MM.1S (cell line): Measurements from ENCODE around the gene IGF2BP3.
"Not testable (repeated sequence)": the region's sequence is repeated elsewhere in the genome, so short reads cannot be mapped to it uniquely, and the experiment has no call there.

Source experiments
- DNase-seq: peaks from one replicate; pipeline ENCODE4 v3.0.0-alpha.2; 2015
- H2AFZ ChIP-seq: fragments of 300-600 bp; sonication (generic); 2 replicates; pipeline ENCODE4 v1.6.0; 2016; ENCODE audit warnings: antibody characterized with exemption, low read length
- H3F3A ChIP-seq: fragments of 300-600 bp; sonication (generic); 2 replicates; pipeline ENCODE4 v1.6.1; 2016; ENCODE audit warnings: mild to moderate bottlenecking, antibody characterized with exemption, low read length, moderate library complexity, mixed read lengths; ENCODE audit not compliant: insufficient read depth
- H3K27ac ChIP-seq: fragments of 300-600 bp; sonication (generic); 2 replicates; pipeline ENCODE4 v1.5.1; 2016; ENCODE audit warnings: mild to moderate bottlenecking, low read length
- H3K27me3 ChIP-seq: fragments of 300-600 bp; sonication (generic); replicated peaks from 2 replicates; pipeline ENCODE4 v1.6.0; 2016; ENCODE audit warnings: low read length; ENCODE audit not compliant: insufficient read depth
- H3K36me3 ChIP-seq: fragments of 300-600 bp; sonication (generic); replicated peaks from 2 replicates; pipeline ENCODE4 v1.6.1; 2016; ENCODE audit warnings: mild to moderate bottlenecking, low read length, mixed read lengths; ENCODE audit not compliant: insufficient read depth
- H3K4me1 ChIP-seq: fragments of 300-600 bp; sonication (generic); 2 replicates; pipeline ENCODE4 v1.6.1; 2016; ENCODE audit warnings: low read length, mixed read lengths
- H3K4me2 ChIP-seq: fragments of 300-600 bp; sonication (generic); 2 replicates; pipeline ENCODE4 v1.6.0; 2016; ENCODE audit warnings: low read depth, low read length
- H3K4me3 ChIP-seq: fragments of 300-600 bp; sonication (generic); 2 replicates; pipeline ENCODE4 v1.5.1; 2016; ENCODE audit warnings: low read length, mixed read lengths
- H3K79me2 ChIP-seq: fragments of 300-600 bp; sonication (generic); 2 replicates; pipeline ENCODE4 v1.6.1; 2016; ENCODE audit warnings: mixed run types, low read length, mixed read lengths
- H3K9ac ChIP-seq: fragments of 300-600 bp; sonication (generic); 2 replicates; pipeline ENCODE4 v1.6.1; 2016; ENCODE audit warnings: low read length, mixed read lengths
- H3K9me2 ChIP-seq: fragments of 300-600 bp; sonication (generic); replicated peaks from 2 replicates; pipeline ENCODE4 v1.6.1; 2016; ENCODE audit warnings: mild to moderate bottlenecking, low read length, mixed read lengths; ENCODE audit not compliant: insufficient read depth
- H3K9me3 ChIP-seq: fragments of 300-600 bp; sonication (generic); replicated peaks from 2 replicates; pipeline ENCODE4 v1.6.1; 2016; ENCODE audit warnings: mild to moderate bottlenecking, low read length, mixed read lengths; ENCODE audit not compliant: insufficient read depth
- H4K20me1 ChIP-seq: fragments of 300-600 bp; sonication (generic); 2 replicates; pipeline ENCODE4 v1.6.1; 2016; ENCODE audit warnings: mild to moderate bottlenecking, low read length, moderate library complexity, mixed read lengths; ENCODE audit not compliant: insufficient read depth
- EZH2 ChIP-seq: fragments of 300-600 bp; sonication (generic); optimal IDR thresholded peaks from 2 replicates; pipeline ENCODE3; 2017; ENCODE audit warnings: low read depth, mild to moderate bottlenecking, antibody characterized with exemption, low read length, mixed read lengths
- EZH2phosphoT487 ChIP-seq: fragments of 300-600 bp; sonication (generic); IDR thresholded peaks from 2 replicates; pipeline ENCODE4 v1.6.1; 2018; ENCODE audit warnings: antibody characterized with exemption, low read length
- TF ChIP-seq, protein P1 (sequence below): fragments of 300-600 bp; sonication (generic); IDR thresholded peaks from 2 replicates; pipeline ENCODE4 v1.5.1; 2016; ENCODE audit warnings: antibody characterized with exemption, low read length, mixed read lengths

IGF2BP3 gene

DNA sequence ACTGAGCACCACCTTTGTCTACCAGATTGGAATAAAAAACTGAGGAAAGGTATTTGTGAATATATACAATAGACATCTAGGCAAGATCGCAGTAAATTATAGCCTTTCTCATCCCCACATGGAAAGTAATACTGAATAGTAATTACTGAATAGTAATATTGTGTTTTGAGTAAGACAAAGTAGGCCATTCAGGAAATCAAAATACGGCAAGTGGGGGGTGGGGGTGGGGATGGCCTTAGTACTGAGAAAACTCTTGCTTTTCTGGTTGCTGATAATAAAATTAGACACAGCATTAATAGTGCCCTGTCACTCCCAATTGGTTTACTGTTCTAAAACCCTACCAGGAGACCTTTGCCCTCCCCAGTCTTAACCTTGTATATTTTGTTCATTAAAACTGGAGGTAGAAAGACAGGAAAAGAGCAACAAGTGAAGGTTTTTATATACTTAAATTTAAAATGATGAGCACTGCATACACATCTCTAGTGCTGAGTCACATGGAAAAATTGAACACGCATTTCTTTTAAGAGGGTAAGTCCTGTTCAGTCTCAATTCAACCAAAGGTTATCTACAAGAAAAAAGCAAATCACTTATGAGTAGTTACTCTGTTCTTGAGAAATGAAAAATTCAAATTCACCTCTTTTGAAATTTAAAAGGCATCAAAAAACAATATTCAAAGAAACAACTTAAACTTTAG, 65.6 kb downstream of the IGF2BP3 start:
- H3K9me2 ChIP-seq, result no peaks in the 10 kb centered on the region
- no peaks in the 10 kb centered on the region for H3K27me3 ChIP-seq
- H3K4me2 ChIP-seq, result no peak overlapping the region
- no peak overlapping the region for H2AFZ ChIP-seq
- no peak for DNase-seq
- H4K20me1 ChIP-seq, result no peaks in the 10 kb centered on the region
- no peaks in the 10 kb centered on the region for H3K4me1 ChIP-seq
- H3K27ac ChIP-seq, result no peak overlapping the region
- TF ChIP-seq, protein P1, sequence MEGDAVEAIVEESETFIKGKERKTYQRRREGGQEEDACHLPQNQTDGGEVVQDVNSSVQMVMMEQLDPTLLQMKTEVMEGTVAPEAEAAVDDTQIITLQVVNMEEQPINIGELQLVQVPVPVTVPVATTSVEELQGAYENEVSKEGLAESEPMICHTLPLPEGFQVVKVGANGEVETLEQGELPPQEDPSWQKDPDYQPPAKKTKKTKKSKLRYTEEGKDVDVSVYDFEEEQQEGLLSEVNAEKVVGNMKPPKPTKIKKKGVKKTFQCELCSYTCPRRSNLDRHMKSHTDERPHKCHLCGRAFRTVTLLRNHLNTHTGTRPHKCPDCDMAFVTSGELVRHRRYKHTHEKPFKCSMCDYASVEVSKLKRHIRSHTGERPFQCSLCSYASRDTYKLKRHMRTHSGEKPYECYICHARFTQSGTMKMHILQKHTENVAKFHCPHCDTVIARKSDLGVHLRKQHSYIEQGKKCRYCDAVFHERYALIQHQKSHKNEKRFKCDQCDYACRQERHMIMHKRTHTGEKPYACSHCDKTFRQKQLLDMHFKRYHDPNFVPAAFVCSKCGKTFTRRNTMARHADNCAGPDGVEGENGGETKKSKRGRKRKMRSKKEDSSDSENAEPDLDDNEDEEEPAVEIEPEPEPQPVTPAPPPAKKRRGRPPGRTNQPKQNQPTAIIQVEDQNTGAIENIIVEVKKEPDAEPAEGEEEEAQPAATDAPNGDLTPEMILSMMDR, result no peak
- no peak for TF ChIP-seq EZH2
- no peak for TF ChIP-seq EZH2phosphoT487
- H3K79me2 ChIP-seq, result no peaks in the 10 kb centered on the region
- no peak overlapping the region for H3K4me3 ChIP-seq
- H3K9ac ChIP-seq, result no peak overlapping the region
- no peaks in the 10 kb centered on the region for H3F3A ChIP-seq
- no peaks in the 10 kb centered on the region for H3K9me3 ChIP-seq
- no peaks in the 10 kb centered on the region for H3K36me3 ChIP-seq

GRCh38 chr7:23403970-23404369, 66.3 kb downstream of the IGF2BP3 start:
- no peaks in the 10 kb centered on the region for H4K20me1 ChIP-seq
- H3K4me2 ChIP-seq, result no peak overlapping the region
- no peak overlapping the region for H3K9ac ChIP-seq
- H3K27ac ChIP-seq, result no peak overlapping the region
- no peaks in the 10 kb centered on the region for H3K9me3 ChIP-seq
- H2AFZ ChIP-seq, result no peak overlapping the region
- H3K79me2 ChIP-seq, result no peaks in the 10 kb centered on the region
- DNase-seq, result no peak
- no peaks in the 10 kb centered on the region for H3F3A ChIP-seq
- no peaks in the 10 kb centered on the region for H3K4me1 ChIP-seq
- H3K36me3 ChIP-seq, result no peaks in the 10 kb centered on the region
- no peak overlapping the region for H3K4me3 ChIP-seq
- TF ChIP-seq, protein P1, result no peak
- TF ChIP-seq EZH2phosphoT487, result no peak
- no peak for TF ChIP-seq EZH2
- H3K9me2 ChIP-seq, result no peaks in the 10 kb centered on the region
- no peaks in the 10 kb centered on the region for H3K27me3 ChIP-seq

- not testable (repeated sequence) for H3K79me2 ChIP-seq, H3K27ac ChIP-seq
Observed at GRCh38 chr7:23398090-23398489, 72.2 kb downstream of the IGF2BP3 start.

DNA sequence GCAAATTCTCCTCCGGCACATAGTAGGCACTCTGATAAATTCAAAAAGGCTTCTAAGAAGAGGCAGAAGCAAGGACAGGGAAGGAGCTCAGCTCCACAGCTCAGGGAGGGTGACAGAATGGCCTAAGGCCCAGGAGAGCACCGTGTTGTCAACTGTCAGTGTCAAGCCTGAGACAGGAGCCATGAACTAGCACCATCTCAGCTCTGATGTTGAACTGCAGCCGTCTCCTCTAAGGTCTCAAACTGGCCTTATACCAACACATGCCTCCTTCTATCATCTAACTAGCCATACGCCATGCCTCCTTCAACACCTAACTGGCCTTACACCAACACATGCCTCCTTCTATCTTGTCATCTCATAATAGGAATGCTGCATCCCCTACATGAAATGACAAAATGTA, 73.0 kb downstream of the IGF2BP3 start:
- Histone ChIP-seq H4K20me1 (no peaks in the 10 kb centered on the region), H3K9ac (no peak overlapping the region), H3F3A (no peaks in the 10 kb centered on the region), H2AFZ (no peak overlapping the region), H3K79me2 (no peaks in the 10 kb centered on the region), H3K9me3 (no peaks in the 10 kb centered on the region), H3K4me3 (no peak overlapping the region), H3K4me2 (no peak overlapping the region), H3K27me3 (no peaks in the 10 kb centered on the region), H3K27ac (no peak overlapping the region), H3K36me3 (no peaks in the 10 kb centered on the region), H3K4me1 (no peaks in the 10 kb centered on the region), H3K9me2 (no peaks in the 10 kb centered on the region)
- DNase-seq, result no peak
- TF ChIP-seq EZH2phosphoT487, result no peak
- no peak for TF ChIP-seq EZH2
- TF ChIP-seq, protein P1, result no peak

More at GRCh38 chr7:23398090-23398489, 72.2 kb downstream of the IGF2BP3 start:
- H2AFZ ChIP-seq, H3K9ac ChIP-seq, H3F3A ChIP-seq, H3K27me3 ChIP-seq, H3K9me3 ChIP-seq, H3K4me2 ChIP-seq, H4K20me1 ChIP-seq, H3K4me3 ChIP-seq, H3K4me1 ChIP-seq, H3K9me2 ChIP-seq, H3K36me3 ChIP-seq, DNase-seq: not testable (repeated sequence)
